Naive thymus-derived CD8-positive, alpha-beta T cell (primary cell): ENCODE measurements around the gene CTTN. TPM values are rescaled to one million over a fixed set of nuclear protein-coding genes. Genes with fewer than 3 reads are reported as not detected.

ENCODE experiments used
- ATAC-seq, 2 donors: fragments of 150-1000 bp; cut with Tn5 transposase in 1 of 2; sonication (Bioruptor Pico), chemical (Tn5 transposase) in 1 of 2; 1 replicate in 1 of 2; 2 replicates in 1 of 2; pipeline ENCODE4 v1.10.0; 2021; ENCODE audit warnings: mild to moderate bottlenecking in 2 of 2, moderate library complexity in 2 of 2
- POLR2A ChIA-PET: fragments of 350-600 bp; sonication (Branson Sonifier 250); formaldehyde crosslinking; loops from one replicate; lab custom pipeline; 2021; ENCODE audit warnings: antibody characterized with exemption; lab: Charles Lee
- DNase-seq, 10 donors: peaks; one replicate each; pipeline versions ENCODE4 v3.0.0 to v3.0.0-alpha.2; 2020 to 2022
- H3K27ac Mint-ChIP-seq, 10 donors: one replicate each; pipeline ENCODE4 v1.8.0; 2020 to 2022; ENCODE audit warnings: mild to moderate bottlenecking in 10 of 10, mixed read lengths in 10 of 10, moderate library complexity in 4 of 10, inconsistent platforms in 1 of 10
- H3K27me3 Mint-ChIP-seq, 5 donors: one replicate each; pipeline ENCODE4 v1.8.0; 2021 to 2022; ENCODE audit warnings: mixed read lengths in 5 of 5
- H3K36me3 Mint-ChIP-seq, 3 donors: one replicate each; pipeline ENCODE4 v1.8.0; 2020 to 2022; ENCODE audit warnings: mixed read lengths in 3 of 3, mild to moderate bottlenecking in 2 of 3, inconsistent platforms in 1 of 3
- H3K4me1 Mint-ChIP-seq, 4 donors: one replicate each; pipeline ENCODE4 v1.8.0; 2021 to 2022; ENCODE audit warnings: mixed read lengths in 4 of 4
- H3K4me3 Mint-ChIP-seq, 10 donors: one replicate each; pipeline ENCODE4 v1.8.0; 2020 to 2022; ENCODE audit warnings: mild to moderate bottlenecking in 10 of 10, mixed read lengths in 10 of 10, moderate library complexity in 6 of 10, inconsistent platforms in 1 of 10
- H3K9me3 Mint-ChIP-seq, 9 donors: one replicate each; pipeline ENCODE4 v1.8.0; 2020 to 2022; ENCODE audit warnings: mixed read lengths in 9 of 9, mild to moderate bottlenecking in 3 of 9, inconsistent platforms in 1 of 9, moderate library complexity in 1 of 9
- polyA plus RNA-seq, 3 donors: library from polyadenylated mRNA; unstranded; fragments of 300-500 nt; fragmentation: Illumina TruSeq; gene quantifications; one replicate each; pipeline ENCODE4 v1.2.3, GENCODE V29; 2021
- total RNA-seq, 8 experiments: library from RNA in 2 of 8; stranded (reverse) in 2 of 8; gene quantifications; one replicate each; pipeline ENCODE4 v1.2.3 and lab custom pipeline; 2021 to 2026

Gene CTTN
- total and polyA plus RNA-seq, 5 experiments from 2014 or later, result 0.16 TPM; not detected in 4

- ATAC-seq (no peak), DNase-seq (no peak)
- Mint-ChIP-seq H3K4me1 (no peaks in the 10 kb centered on the region), H3K36me3 (peaks cover 0 to 2% (median 0%) of the 10 kb centered on the region in 3 donors), H3K9me3 (peaks cover 0 to 22% (median 7%) of the 10 kb centered on the region in 9 donors), H3K27me3 (peaks cover 2 to 17% (median 12%) of the 10 kb centered on the region in 5 donors), H3K4me3 (no peak overlapping the region), H3K27ac (no peak overlapping the region)
- POLR2A ChIA-PET, result no interaction called here
Observed at GRCh38 chr11:70455354-70455753, 57.0 kb downstream of the CTTN start.

- Mint-ChIP-seq H3K27ac (no peak overlapping the region), H3K27me3 (peaks cover 2 to 26% (median 16%) of the 10 kb centered on the region in 5 donors)
Observed at GRCh38 chr11:70456921-70457532, 58.7 kb downstream of the CTTN start.

GRCh38 chr11:70458736-70459135 lies 60.4 kb downstream of the CTTN start:
- Mint-ChIP-seq H3K4me3 (no peak overlapping the region), H3K4me1 (no peaks in the 10 kb centered on the region), H3K9me3 (peaks cover 0 to 5% (median 0%) of the 10 kb centered on the region in 9 donors), H3K27me3 (peaks cover under 1 to 25% (median 16%) of the 10 kb centered on the region in 5 donors), H3K27ac (no peak overlapping the region), H3K36me3 (no peaks in the 10 kb centered on the region)
- DNase-seq (no peak), ATAC-seq (no peak)
- POLR2A ChIA-PET, result no interaction called here

More at GRCh38 chr11:70456921-70457532, 58.7 kb downstream of the CTTN start:
- Mint-ChIP-seq H3K9me3 (peaks cover 0 to 13% (median under 1%) of the 10 kb centered on the region in 9 donors), H3K4me1 (no peaks in the 10 kb centered on the region), H3K4me3 (no peak overlapping the region), H3K36me3 (no peaks in the 10 kb centered on the region)
- DNase-seq, result no peak
- ATAC-seq, result no peak
- POLR2A ChIA-PET, result no interaction called here

GRCh38 chr11:70460111-70460510 lies 61.8 kb downstream of the CTTN start:
- H3K36me3 Mint-ChIP-seq, result no peaks in the 10 kb centered on the region
- DNase-seq (no peak), ATAC-seq (no peak)
- POLR2A ChIA-PET, result no interaction called here
- no peaks in the 10 kb centered on the region for H3K9me3 Mint-ChIP-seq
- no peak overlapping the region for H3K27ac Mint-ChIP-seq
- no peak overlapping the region for H3K4me3 Mint-ChIP-seq
- peaks cover 0 to 2% (median 0%) of the 10 kb centered on the region in 4 donors for H3K4me1 Mint-ChIP-seq
- peaks cover 0 to 28% (median 21%) of the 10 kb centered on the region in 5 donors for H3K27me3 Mint-ChIP-seq

- no peak overlapping the region for H3K27ac Mint-ChIP-seq
- ATAC-seq (no peak), DNase-seq (no peak)
- H3K36me3 Mint-ChIP-seq, result no peaks in the 10 kb centered on the region
- POLR2A ChIA-PET, result no interaction called here
- H3K4me3 Mint-ChIP-seq, result no peak overlapping the region
- H3K27me3 Mint-ChIP-seq, result peaks cover 0 to 36% (median 26%) of the 10 kb centered on the region in 5 donors
- no peaks in the 10 kb centered on the region for H3K9me3 Mint-ChIP-seq
- peaks cover 0 to 6% (median 0%) of the 10 kb centered on the region in 4 donors for H3K4me1 Mint-ChIP-seq
Observed at GRCh38 chr11:70460964-70461363, 62.6 kb downstream of the CTTN start.

GRCh38 chr11:70462818-70463477 lies 64.6 kb downstream of the CTTN start:
- no peaks in the 10 kb centered on the region for H3K36me3 Mint-ChIP-seq
- H3K27ac Mint-ChIP-seq, result no peak overlapping the region
- no peaks in the 10 kb centered on the region for H3K9me3 Mint-ChIP-seq
- H3K27me3 Mint-ChIP-seq, result peaks cover 0 to 36% (median 26%) of the 10 kb centered on the region in 5 donors
- POLR2A ChIA-PET, result no interaction called here
- ATAC-seq, result no peak
- peaks cover 0 to 6% (median 0%) of the 10 kb centered on the region in 4 donors for H3K4me1 Mint-ChIP-seq
- no peak overlapping the region for H3K4me3 Mint-ChIP-seq
- DNase-seq, result no peak

- Mint-ChIP-seq H3K27ac (no peak overlapping the region), H3K27me3 (peaks cover 0 to 34% (median 25%) of the 10 kb centered on the region in 5 donors), H3K36me3 (no peaks in the 10 kb centered on the region), H3K4me3 (no peak overlapping the region), H3K9me3 (no peaks in the 10 kb centered on the region), H3K4me1 (peaks cover 0 to 6% (median 0%) of the 10 kb centered on the region in 4 donors)
- POLR2A ChIA-PET, result no interaction called here
- no peak for DNase-seq
- no peak for ATAC-seq
Observed at GRCh38 chr11:70463478-70464255, 65.3 kb downstream of the CTTN start.

GRCh38 chr11:70464509-70465361 lies 66.4 kb downstream of the CTTN start:
- DNase-seq (no peak), ATAC-seq (no peak)
- no peaks in the 10 kb centered on the region for H3K9me3 Mint-ChIP-seq
- H3K36me3 Mint-ChIP-seq, result no peaks in the 10 kb centered on the region
- H3K4me1 Mint-ChIP-seq, result peaks cover 0 to 6% (median 0%) of the 10 kb centered on the region in 4 donors
- H3K4me3 Mint-ChIP-seq, result no peak overlapping the region
- no peak overlapping the region for H3K27ac Mint-ChIP-seq
- H3K27me3 Mint-ChIP-seq, result peaks cover 0 to 27% (median 21%) of the 10 kb centered on the region in 5 donors
- POLR2A ChIA-PET, result no interaction called here

GRCh38 chr11:70466154-70466553 lies 67.8 kb downstream of the CTTN start:
- POLR2A ChIA-PET, result no interaction called here
- no peaks in the 10 kb centered on the region for H3K9me3 Mint-ChIP-seq
- H3K27ac Mint-ChIP-seq, result no peak overlapping the region
- H3K4me1 Mint-ChIP-seq, result peaks cover 0 to 6% (median 0%) of the 10 kb centered on the region in 4 donors
- DNase-seq (no peak), ATAC-seq (no peak)
- no peak overlapping the region for H3K4me3 Mint-ChIP-seq
- H3K36me3 Mint-ChIP-seq, result no peaks in the 10 kb centered on the region
- H3K27me3 Mint-ChIP-seq, result peaks cover 0 to 21% (median 14%) of the 10 kb centered on the region in 5 donors

- Mint-ChIP-seq H3K36me3 (no peaks in the 10 kb centered on the region), H3K4me1 (peaks cover 0 to 6% (median 0%) of the 10 kb centered on the region in 4 donors), H3K27ac (no peak overlapping the region), H3K4me3 (no peak overlapping the region), H3K27me3 (peaks cover 0 to 21% (median 11%) of the 10 kb centered on the region in 5 donors), H3K9me3 (no peaks in the 10 kb centered on the region)
- no peak for ATAC-seq
- POLR2A ChIA-PET, result no interaction called here
- no peak for DNase-seq
Observed at GRCh38 chr11:70466596-70466995, 68.3 kb downstream of the CTTN start.

- DNase-seq, result no peak
- ATAC-seq, result no peak
Observed at GRCh38 chr11:70467201-70468085, 69.1 kb downstream of the CTTN start.

More at GRCh38 chr11:70467201-70468085, 69.1 kb downstream of the CTTN start:
- Mint-ChIP-seq H3K27me3 (peaks cover 0 to 21% (median 10%) of the 10 kb centered on the region in 5 donors), H3K4me3 (no peak overlapping the region), H3K4me1 (peaks cover 0 to 6% (median 0%) of the 10 kb centered on the region in 4 donors), H3K27ac (no peak overlapping the region), H3K36me3 (no peaks in the 10 kb centered on the region), H3K9me3 (no peaks in the 10 kb centered on the region)
- POLR2A ChIA-PET, result no interaction called here
